BLaER1 treated with 17β-estradiol and CSF1 and Interleukin-3, amounts not matched to agents 10 nM and 100 nM (cell line): ENCODE data around the gene RPS6KA2.

Experiments used
- H3K27ac ChIP-seq, 11 experiments: shearing (Covaris generic); formaldehyde crosslinking; 2 replicates each; pipeline ENCODE4 v1.8.1; 2022
- H3K27me3 ChIP-seq, 11 experiments: shearing (Covaris generic); formaldehyde crosslinking; 2 replicates each; pipeline ENCODE4 v1.8.1; 2022
- H3K36me3 ChIP-seq, 11 experiments: shearing (Covaris generic); formaldehyde crosslinking; 2 replicates each; pipeline ENCODE4 v1.8.1; 2022
- H3K4me1 ChIP-seq, 10 experiments: shearing (Covaris generic); formaldehyde crosslinking; 2 replicates each; pipeline ENCODE4 v1.8.1; 2022
- H3K4me2 ChIP-seq, 11 experiments: shearing (Covaris generic); formaldehyde crosslinking; 2 replicates each; pipeline ENCODE4 v1.8.1; 2022
- H3K4me3 ChIP-seq, 10 experiments: shearing (Covaris generic); formaldehyde crosslinking; 2 replicates each; pipeline ENCODE4 v1.8.1; 2022
- H3K9ac ChIP-seq, 11 experiments: shearing (Covaris generic); formaldehyde crosslinking; 2 replicates each; pipeline ENCODE4 v1.8.1; 2022
- H3K9me3 ChIP-seq, 11 experiments: shearing (Covaris generic); formaldehyde crosslinking; replicated peaks in 1 of 11; 2 replicates each; pipeline ENCODE4 v1.8.1; 2022
- H4K20me1 ChIP-seq, 11 experiments: shearing (Covaris generic); formaldehyde crosslinking; 2 replicates each; pipeline ENCODE4 v1.8.1; 2022
- Cebpa-rat ChIP-seq, 11 experiments: shearing (Covaris generic); IDR thresholded peaks; 2 replicates each; pipeline ENCODE4 v1.8.1; 2022

RPS6KA2 gene

DNA sequence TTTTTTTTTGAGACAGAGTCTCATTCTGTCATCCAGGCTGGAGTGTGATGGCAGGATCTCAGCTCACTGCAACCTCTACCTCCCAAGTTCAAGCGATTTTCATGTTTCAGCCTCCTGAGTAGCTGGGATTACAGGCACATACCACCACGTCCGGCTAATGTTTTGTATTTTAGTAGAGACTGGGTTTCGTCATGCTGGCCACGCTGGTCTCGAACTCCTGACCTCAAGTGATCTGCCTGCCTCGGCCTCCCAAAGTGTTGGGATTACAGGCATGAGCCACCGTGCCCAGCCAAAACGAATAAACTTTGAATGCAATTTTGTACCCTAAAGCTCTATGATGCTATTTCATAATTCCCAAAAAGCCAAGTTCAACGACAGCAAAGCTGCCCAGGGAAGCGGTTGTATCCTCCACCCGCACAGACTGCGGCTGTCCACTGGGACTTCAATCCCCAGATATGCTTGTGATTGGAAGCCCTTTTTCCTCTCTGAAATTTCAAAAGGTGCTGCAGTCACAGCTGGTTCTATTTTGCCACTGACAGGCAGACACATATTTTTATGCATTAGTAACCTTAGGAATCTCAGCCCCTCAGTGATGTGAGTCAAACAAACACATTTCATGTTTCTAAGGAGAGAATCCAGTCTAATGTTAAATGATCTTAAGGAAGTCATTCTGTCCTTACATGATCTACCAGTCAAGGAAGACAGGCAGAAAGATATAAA is 31.8 kb downstream of the RPS6KA2 start:
- H3K27ac ChIP-seq: no peak overlapping the region
- no peak overlapping the region for H3K4me2 ChIP-seq

DNA sequence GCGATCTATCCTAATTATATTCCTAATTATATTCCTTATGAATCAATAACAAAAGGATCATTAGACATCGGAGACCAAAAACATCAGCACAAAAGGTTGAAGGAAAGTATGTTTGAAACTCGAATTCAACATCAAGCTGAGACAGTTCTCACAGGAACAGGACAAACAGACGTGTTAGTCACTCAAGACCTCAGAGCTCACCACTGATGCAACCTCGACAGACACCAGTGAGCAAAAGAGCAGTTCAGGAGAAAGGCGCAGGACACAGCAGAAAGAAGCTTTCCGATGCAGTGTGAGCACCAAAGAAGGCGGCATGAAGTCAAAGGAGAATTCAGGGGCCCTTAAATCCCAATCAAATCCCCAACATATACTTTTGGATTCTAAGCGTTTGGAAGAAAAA is 34.2 kb downstream of the RPS6KA2 start:
- TF ChIP-seq Cebpa-rat (IDR thresholded peaks at IDR 0.05): no peak
- H3K4me2 ChIP-seq: peak overlapping the region in 1 of 11 experiments; percentile 3; a peak in 1 of 22 replicates
- no peak overlapping the region for H3K9ac ChIP-seq
- H4K20me1 ChIP-seq: peaks cover 7 to 71% (median 11%) of the 10 kb centered on the region in 11 experiments; a peak in 14 of 22 replicates
- peaks cover 0 to 4% (median 0%) of the 10 kb centered on the region in 11 experiments; a peak in 1 of 22 replicates for H3K36me3 ChIP-seq
- H3K9me3 ChIP-seq: no peaks in the 10 kb centered on the region
- no peak overlapping the region for H3K4me3 ChIP-seq
- peak overlapping the region in 1 of 11 experiments; percentile 13; a peak in 1 of 22 replicates for H3K27ac ChIP-seq
- H3K27me3 ChIP-seq: no peaks in the 10 kb centered on the region
- peaks cover 29 to 43% (median 34%) of the 10 kb centered on the region in 10 experiments for H3K4me1 ChIP-seq

More for the DNA sequence above, 31.8 kb downstream of the RPS6KA2 start:
- H3K27me3 ChIP-seq: no peaks in the 10 kb centered on the region
- H3K9ac ChIP-seq: no peak overlapping the region
- no peaks in the 10 kb centered on the region for H3K9me3 ChIP-seq
- peaks cover 0 to 47% (median 0%) of the 10 kb centered on the region in 11 experiments; a peak in 2 of 22 replicates for H4K20me1 ChIP-seq
- H3K36me3 ChIP-seq: peaks cover 0 to 4% (median 0%) of the 10 kb centered on the region in 11 experiments; a peak in 1 of 22 replicates
- peaks cover 5 to 19% (median 10%) of the 10 kb centered on the region in 10 experiments for H3K4me1 ChIP-seq
- TF ChIP-seq Cebpa-rat (IDR thresholded peaks at IDR 0.05): no peak
- H3K4me3 ChIP-seq: no peak overlapping the region

DNA sequence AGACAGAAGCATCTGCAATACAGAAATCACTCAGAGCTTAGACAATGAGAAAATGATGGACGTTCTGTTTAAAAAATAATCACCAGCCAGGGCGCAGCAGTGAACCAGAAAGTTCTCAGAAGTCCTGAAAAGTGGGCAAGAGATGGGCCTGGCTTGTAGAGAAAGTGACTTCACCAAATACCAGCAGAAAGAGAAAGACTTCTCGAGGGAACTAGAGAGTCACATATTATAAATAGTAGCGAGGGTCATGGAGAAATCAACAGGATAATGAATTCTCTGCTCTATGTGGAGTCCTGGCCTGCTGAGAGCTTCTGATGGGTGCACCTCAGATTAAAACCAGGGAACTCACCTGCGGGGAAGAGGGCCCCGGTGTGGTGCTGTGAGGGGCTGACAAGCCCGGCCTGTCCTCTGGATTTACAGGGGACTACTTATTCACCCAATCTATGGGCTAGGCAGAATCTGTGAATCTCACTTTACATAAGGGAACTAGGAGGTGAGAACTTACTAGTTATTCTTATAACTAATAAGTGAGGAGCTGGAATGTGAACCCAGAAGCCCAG is 35.0 kb downstream of the RPS6KA2 start:
- peaks cover 7 to 74% (median 11%) of the 10 kb centered on the region in 11 experiments; a peak in 14 of 22 replicates for H4K20me1 ChIP-seq
- no peak overlapping the region; a peak in 1 of 22 replicates for H3K27ac ChIP-seq
- peaks cover 0 to 4% (median 0%) of the 10 kb centered on the region in 11 experiments; a peak in 1 of 22 replicates for H3K36me3 ChIP-seq
- H3K4me3 ChIP-seq: no peak overlapping the region
- no peak overlapping the region for H3K9ac ChIP-seq
- H3K9me3 ChIP-seq: no peaks in the 10 kb centered on the region
- H3K4me2 ChIP-seq: no peak overlapping the region
- no peak for TF ChIP-seq Cebpa-rat (IDR thresholded peaks at IDR 0.05)
- peaks cover 37 to 48% (median 41%) of the 10 kb centered on the region in 10 experiments for H3K4me1 ChIP-seq
- H3K27me3 ChIP-seq: no peaks in the 10 kb centered on the region

DNA sequence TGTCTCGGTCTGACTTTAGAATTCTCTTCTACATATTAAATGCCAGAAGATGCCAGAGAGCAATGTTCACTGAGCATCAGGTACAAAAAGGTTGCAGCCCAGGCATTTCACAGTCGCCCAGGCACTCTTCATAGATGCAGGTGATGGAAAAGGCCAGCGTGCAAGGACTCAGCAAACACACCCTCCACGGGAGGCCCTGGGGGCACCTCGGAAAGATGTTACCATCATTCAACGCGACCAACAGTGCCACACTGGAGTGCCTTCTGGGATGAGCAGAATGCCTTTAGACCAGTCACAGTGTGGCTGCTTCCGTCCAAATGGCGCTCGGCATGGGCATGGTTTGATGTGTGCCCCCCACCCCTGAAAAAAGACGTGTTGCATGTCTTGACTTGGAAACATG is 36.0 kb downstream of the RPS6KA2 start:
- peaks cover 0 to under 1% (median 0%) of the 10 kb centered on the region in 11 experiments; a peak in 1 of 22 replicates for H3K36me3 ChIP-seq
- no peaks in the 10 kb centered on the region for H3K9me3 ChIP-seq
- peaks cover 7 to 76% (median 11%) of the 10 kb centered on the region in 11 experiments; a peak in 14 of 22 replicates for H4K20me1 ChIP-seq
- H3K9ac ChIP-seq: no peak overlapping the region
- H3K27ac ChIP-seq: no peak overlapping the region
- peak overlapping the region in 4 of 11 experiments; percentile 73 to 91 (median 88); a peak in 6 of 22 replicates for H3K4me2 ChIP-seq
- no peak overlapping the region for H3K4me3 ChIP-seq
- TF ChIP-seq Cebpa-rat (IDR thresholded peaks at IDR 0.05): no peak
- peaks cover 39 to 50% (median 43%) of the 10 kb centered on the region in 10 experiments for H3K4me1 ChIP-seq
- no peaks in the 10 kb centered on the region for H3K27me3 ChIP-seq

DNA sequence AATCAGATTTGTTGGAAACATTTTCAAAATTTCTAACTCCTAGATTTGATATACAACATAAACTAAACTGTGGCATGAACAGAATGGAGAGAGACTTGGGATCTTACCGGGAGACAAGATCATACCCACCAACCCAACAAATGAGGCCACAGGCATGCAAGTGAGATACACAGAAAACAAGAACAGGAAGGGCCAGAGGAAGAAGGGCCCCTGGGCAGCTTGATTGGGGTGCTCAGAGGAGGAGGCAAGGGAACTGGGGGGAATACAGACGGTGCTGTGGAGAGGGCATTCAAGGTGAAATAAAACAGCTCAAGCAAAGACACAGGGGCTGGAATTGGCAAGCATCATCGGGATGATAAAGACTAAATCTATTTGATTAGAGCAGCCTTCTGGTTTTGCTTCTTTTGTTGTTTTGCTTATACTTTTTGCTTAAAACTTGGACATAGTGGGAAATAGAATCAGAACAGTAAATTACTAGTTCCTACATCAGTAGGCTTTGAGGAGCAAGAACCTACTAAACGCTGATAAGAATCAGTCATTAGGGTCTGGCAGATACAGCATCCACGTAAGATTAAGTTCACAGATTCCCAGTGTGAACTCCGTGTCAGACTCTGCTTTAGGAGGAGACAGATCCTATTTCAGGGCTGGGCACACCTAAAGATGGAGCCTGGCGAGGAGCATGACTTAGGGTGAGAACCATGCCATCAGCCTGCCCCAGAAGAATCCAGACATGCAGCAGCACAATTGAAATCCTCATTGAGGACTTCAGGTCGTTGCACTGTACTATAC is 37.1 kb downstream of the RPS6KA2 start:
- H3K4me1 ChIP-seq: peaks cover 39 to 50% (median 44%) of the 10 kb centered on the region in 10 experiments
- H3K9ac ChIP-seq: peak overlapping the region in 6 of 11 experiments; percentile 31 to 51 (median 42); a peak in 9 of 22 replicates

DNA sequence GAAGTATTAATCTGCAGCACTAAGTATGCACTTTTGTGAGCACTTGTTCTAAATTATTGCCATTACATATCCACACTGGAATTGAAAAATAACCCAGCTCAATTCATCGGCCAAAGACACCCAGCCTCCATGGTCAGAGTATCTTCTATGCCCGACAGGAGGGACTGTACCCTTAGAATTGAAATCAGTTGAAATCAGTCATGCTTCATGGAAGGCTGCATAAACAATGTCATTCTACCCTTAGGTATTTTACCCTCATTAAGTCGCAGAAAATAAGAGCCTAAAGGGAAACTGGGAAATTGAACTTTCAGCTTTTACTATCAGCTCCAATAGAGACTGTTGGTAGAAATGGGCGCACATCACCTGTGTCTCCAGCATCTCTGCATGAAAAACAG is 37.7 kb downstream of the RPS6KA2 start:
- H3K9ac ChIP-seq: peak overlapping the region in 7 of 11 experiments; percentile 16 to 51 (median 34); a peak in 10 of 22 replicates
- no peak for TF ChIP-seq Cebpa-rat (IDR thresholded peaks at IDR 0.05)
- H3K4me2 ChIP-seq: peak overlapping the region; percentile 73 to 96 (median 89)
- peaks cover 7 to 71% (median 11%) of the 10 kb centered on the region in 11 experiments; a peak in 14 of 22 replicates for H4K20me1 ChIP-seq
- H3K9me3 ChIP-seq: no peaks in the 10 kb centered on the region
- peak overlapping the region in 6 of 10 experiments; percentile 2 to 41 (median 12); a peak in 6 of 20 replicates for H3K4me3 ChIP-seq
- H3K27ac ChIP-seq: peak overlapping the region in 8 of 11 experiments; percentile 43 to 71 (median 66); a peak in 17 of 22 replicates
- H3K36me3 ChIP-seq: no peaks in the 10 kb centered on the region
- H3K27me3 ChIP-seq: no peaks in the 10 kb centered on the region
- peaks cover 39 to 50% (median 46%) of the 10 kb centered on the region in 10 experiments for H3K4me1 ChIP-seq

More for the DNA sequence above, 37.1 kb downstream of the RPS6KA2 start:
- H3K4me3 ChIP-seq: peak overlapping the region in 5 of 10 experiments; percentile 2 to 41 (median 14); a peak in 4 of 20 replicates
- peak overlapping the region; percentile 73 to 96 (median 89) for H3K4me2 ChIP-seq
- H3K27ac ChIP-seq: peak overlapping the region in 8 of 11 experiments; percentile 43 to 71 (median 66); a peak in 17 of 22 replicates
- H4K20me1 ChIP-seq: peaks cover 7 to 71% (median 11%) of the 10 kb centered on the region in 11 experiments; a peak in 14 of 22 replicates
- no peaks in the 10 kb centered on the region for H3K36me3 ChIP-seq
- no peaks in the 10 kb centered on the region for H3K27me3 ChIP-seq
- TF ChIP-seq Cebpa-rat (IDR thresholded peaks at IDR 0.05): no peak
- H3K9me3 ChIP-seq: no peaks in the 10 kb centered on the region

DNA sequence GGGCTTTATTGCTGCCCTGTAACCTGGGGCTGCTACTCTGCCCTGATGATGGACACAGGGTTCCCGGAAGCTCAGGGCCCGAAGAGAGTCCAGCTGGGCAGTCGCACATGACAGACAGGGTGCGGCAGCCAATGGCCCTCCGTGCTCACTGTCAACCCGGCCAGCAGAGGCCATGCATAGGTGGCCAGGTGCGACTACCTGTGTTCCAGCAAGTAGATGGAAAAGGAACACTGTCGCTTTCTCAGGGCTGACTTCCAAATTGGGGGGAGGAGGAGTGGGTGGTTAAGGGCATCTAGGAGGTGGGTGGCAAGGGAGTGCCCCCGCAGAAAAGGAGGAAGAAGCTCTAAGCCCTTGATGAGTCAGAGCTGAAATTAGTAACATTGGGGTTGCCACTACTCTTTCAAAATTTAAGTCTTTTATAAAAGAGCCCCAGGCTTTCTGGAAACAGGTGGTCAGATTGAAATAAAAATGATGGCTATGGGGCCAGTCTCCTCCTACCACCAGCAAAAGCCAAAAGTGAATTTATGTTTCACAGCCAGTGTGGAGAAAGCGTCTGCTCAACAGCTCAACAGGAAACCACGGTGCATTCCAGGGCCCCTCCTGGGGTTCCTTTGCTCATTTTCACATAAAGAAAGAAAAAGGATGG is 38.2 kb downstream of the RPS6KA2 start:
- peak overlapping the region in 8 of 11 experiments; percentile 43 to 71 (median 66); a peak in 17 of 22 replicates for H3K27ac ChIP-seq
- peaks cover 7 to 76% (median 11%) of the 10 kb centered on the region in 11 experiments; a peak in 14 of 22 replicates for H4K20me1 ChIP-seq
- H3K9ac ChIP-seq: peak overlapping the region in 8 of 11 experiments; percentile 16 to 51 (median 44); a peak in 11 of 22 replicates
- peak overlapping the region; percentile 73 to 96 (median 89) for H3K4me2 ChIP-seq
- TF ChIP-seq Cebpa-rat (IDR thresholded peaks at IDR 0.05): peak in 2 of 11 experiments; percentile 7 to 67; a peak in 2 of 22 replicates
- peak overlapping the region in 6 of 10 experiments; percentile 5 to 41 (median 16); a peak in 6 of 20 replicates for H3K4me3 ChIP-seq
- no peaks in the 10 kb centered on the region for H3K9me3 ChIP-seq
- H3K27me3 ChIP-seq: no peaks in the 10 kb centered on the region
- H3K4me1 ChIP-seq: peaks cover 39 to 56% (median 50%) of the 10 kb centered on the region in 10 experiments
- H3K36me3 ChIP-seq: no peaks in the 10 kb centered on the region
